ENCODE results near the gene TNXB.

DNA sequence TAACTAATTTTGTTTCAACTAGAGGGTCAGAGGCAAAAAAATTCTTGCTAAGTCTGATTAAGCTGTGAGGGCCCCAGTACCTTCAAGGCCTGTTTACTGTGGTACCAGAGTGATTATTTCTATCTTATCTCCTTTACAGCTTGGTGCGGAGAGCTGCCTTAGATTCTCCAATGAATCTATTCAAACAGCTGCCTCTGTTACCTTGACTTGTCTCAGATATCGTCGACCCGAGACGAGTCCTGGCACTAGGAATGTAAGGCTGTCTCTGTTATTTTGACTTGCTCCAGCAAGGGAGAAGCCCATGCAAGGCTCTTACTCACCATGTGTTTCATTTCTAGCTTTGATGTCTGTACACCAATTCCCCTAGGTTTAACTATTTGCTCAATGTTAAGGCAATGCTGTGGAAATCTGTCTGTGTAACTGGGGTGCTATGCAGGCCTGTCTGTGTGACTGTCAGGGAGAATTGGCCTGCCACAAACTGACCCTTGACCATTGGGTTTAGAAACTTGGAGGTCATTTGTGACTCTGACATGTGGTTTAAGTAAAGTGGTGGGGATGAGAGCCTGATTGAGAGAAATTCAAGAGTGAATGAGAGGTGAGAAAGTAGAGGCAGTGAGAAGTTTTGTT lies 31.4 kb upstream of the TNXB start:
- no peak for TF ChIP-seq POLR2A (IDR thresholded peaks at IDR 0.05; ENCODE audit: low read length)
- TF ChIP-seq, protein P1, sequence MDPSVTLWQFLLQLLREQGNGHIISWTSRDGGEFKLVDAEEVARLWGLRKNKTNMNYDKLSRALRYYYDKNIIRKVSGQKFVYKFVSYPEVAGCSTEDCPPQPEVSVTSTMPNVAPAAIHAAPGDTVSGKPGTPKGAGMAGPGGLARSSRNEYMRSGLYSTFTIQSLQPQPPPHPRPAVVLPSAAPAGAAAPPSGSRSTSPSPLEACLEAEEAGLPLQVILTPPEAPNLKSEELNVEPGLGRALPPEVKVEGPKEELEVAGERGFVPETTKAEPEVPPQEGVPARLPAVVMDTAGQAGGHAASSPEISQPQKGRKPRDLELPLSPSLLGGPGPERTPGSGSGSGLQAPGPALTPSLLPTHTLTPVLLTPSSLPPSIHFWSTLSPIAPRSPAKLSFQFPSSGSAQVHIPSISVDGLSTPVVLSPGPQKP (IDR thresholded peaks at IDR 0.05; ENCODE audit: low read depth, low read length) = no peak
- TF ChIP-seq, protein P2, sequence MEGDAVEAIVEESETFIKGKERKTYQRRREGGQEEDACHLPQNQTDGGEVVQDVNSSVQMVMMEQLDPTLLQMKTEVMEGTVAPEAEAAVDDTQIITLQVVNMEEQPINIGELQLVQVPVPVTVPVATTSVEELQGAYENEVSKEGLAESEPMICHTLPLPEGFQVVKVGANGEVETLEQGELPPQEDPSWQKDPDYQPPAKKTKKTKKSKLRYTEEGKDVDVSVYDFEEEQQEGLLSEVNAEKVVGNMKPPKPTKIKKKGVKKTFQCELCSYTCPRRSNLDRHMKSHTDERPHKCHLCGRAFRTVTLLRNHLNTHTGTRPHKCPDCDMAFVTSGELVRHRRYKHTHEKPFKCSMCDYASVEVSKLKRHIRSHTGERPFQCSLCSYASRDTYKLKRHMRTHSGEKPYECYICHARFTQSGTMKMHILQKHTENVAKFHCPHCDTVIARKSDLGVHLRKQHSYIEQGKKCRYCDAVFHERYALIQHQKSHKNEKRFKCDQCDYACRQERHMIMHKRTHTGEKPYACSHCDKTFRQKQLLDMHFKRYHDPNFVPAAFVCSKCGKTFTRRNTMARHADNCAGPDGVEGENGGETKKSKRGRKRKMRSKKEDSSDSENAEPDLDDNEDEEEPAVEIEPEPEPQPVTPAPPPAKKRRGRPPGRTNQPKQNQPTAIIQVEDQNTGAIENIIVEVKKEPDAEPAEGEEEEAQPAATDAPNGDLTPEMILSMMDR (IDR thresholded peaks at IDR 0.05) = no peak
- no peak for TF ChIP-seq CBX2 (IDR thresholded peaks at IDR 0.05; ENCODE audit: borderline replicate concordance, low read depth)
- no peak for TF ChIP-seq BHLHE40 (IDR thresholded peaks at IDR 0.05; ENCODE audit: low read depth, low read length)
- TF ChIP-seq CHD2 (IDR thresholded peaks at IDR 0.05; ENCODE audit: low read length, partially characterized antibody) = no peak
- TF ChIP-seq NFE2L2 (conservative IDR thresholded peaks at IDR 0.05; ENCODE audit: low read length) = no peak
- TF ChIP-seq CHD4 (IDR thresholded peaks at IDR 0.05; ENCODE audit: borderline replicate concordance) = no peak
- TF ChIP-seq, protein P3, sequence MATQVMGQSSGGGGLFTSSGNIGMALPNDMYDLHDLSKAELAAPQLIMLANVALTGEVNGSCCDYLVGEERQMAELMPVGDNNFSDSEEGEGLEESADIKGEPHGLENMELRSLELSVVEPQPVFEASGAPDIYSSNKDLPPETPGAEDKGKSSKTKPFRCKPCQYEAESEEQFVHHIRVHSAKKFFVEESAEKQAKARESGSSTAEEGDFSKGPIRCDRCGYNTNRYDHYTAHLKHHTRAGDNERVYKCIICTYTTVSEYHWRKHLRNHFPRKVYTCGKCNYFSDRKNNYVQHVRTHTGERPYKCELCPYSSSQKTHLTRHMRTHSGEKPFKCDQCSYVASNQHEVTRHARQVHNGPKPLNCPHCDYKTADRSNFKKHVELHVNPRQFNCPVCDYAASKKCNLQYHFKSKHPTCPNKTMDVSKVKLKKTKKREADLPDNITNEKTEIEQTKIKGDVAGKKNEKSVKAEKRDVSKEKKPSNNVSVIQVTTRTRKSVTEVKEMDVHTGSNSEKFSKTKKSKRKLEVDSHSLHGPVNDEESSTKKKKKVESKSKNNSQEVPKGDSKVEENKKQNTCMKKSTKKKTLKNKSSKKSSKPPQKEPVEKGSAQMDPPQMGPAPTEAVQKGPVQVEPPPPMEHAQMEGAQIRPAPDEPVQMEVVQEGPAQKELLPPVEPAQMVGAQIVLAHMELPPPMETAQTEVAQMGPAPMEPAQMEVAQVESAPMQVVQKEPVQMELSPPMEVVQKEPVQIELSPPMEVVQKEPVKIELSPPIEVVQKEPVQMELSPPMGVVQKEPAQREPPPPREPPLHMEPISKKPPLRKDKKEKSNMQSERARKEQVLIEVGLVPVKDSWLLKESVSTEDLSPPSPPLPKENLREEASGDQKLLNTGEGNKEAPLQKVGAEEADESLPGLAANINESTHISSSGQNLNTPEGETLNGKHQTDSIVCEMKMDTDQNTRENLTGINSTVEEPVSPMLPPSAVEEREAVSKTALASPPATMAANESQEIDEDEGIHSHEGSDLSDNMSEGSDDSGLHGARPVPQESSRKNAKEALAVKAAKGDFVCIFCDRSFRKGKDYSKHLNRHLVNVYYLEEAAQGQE (IDR thresholded peaks at IDR 0.05) = no peak
